GF-D8 (cell line): ENCODE measurements around the gene SDF2L1.

ENCODE experiments used
- DNase-seq: peaks from one replicate; lab custom pipeline; 2025; lab: John Stamatoyannopoulos, UW

The SDF2L1 gene

DNA sequence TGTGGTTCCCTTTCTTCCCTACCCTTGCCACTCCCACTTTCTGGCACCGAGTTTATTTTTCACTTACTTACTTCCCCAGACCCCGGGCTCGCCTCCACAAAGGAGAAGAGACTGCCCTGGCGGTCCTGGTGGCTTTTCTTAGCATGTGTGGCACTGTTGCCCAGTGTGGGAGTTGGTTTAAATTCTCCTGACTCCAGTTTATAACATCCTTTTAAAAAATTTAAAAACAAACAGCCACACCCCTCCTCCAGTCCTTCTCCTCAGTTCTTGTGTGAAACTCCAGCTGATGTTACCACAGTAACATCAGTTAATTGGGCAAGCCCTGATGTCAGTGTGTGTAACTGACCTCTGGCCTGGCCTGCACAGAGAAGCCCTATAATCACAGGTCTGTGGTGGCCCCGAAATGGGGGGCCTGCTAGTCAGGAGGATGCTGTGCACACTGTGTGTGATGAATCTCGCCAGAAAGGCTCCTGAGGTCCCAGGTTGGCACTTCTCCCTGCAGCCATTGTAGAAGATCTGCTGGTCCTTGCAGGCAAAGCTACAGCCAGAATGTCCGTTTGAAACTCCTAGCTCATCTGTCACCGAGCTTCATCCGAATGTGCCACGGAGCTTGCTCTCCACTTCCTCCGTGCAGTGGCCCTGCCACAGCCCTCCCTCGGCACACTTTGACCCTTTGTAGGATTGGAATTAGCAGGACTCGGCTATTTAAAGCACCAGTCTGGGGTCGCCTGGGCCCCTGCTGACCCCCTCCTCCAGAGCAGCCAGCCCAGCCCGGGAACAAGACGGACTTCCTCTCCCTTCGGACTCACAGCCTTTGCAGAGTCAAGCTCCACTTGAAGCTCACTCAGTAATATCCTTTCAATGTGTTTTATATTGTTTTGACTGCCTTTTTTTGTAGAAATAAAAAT, 19.8 kb upstream of the SDF2L1 start:
- DNase-seq: no peak

DNA sequence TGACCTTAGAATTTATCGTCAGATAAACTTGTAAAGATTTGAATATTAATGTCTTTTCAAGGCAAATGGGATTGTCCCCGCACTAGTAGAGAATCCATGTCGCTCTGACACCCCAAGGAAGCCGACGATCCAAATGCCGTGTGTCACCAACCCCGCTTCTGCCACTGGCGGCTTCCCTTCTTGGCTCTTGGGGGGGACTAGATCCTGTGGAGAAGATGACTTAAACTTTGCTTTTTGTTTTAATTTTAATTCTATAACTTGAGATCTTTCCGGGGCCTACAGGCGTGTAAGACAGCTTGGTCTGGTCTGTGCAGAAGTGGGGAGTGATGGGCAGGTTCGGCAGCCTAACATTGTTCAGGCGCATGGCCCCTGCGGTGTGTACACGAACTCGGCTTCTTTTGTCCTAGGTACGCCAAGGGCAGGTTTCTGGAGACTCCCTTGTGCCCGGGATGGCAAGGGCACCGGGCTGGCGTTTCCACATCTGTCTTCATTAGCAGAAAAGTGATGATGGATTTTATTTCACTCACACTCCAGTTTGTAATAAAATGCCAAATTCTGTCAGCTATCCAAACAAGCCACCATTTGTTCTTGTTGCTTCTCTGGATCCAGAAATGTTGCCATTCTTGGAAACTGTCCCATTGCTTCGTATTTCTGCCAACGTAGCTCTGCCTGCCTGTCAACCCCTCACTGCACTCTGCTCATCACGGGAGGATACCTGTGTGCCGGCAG, 19.0 kb upstream of the SDF2L1 start:
- DNase-seq: no peak

DNA sequence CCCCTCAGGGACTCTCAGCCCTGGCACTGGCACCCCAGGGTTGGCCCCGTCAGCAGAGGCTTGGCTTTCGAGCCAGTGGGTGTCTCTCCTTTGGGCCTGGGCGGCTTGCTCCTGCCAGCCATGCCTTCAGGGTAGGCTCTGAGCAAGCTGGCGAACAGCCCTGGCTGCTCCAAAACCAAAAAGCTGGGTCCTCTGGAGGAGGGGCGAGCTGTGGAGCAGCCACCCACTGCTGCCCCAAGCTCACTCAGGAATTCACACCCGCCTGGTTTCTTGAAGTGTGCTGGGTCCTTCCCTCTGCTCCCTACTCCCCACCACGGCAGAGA, 18.5 kb upstream of the SDF2L1 start:
- DNase-seq: no peak

DNA sequence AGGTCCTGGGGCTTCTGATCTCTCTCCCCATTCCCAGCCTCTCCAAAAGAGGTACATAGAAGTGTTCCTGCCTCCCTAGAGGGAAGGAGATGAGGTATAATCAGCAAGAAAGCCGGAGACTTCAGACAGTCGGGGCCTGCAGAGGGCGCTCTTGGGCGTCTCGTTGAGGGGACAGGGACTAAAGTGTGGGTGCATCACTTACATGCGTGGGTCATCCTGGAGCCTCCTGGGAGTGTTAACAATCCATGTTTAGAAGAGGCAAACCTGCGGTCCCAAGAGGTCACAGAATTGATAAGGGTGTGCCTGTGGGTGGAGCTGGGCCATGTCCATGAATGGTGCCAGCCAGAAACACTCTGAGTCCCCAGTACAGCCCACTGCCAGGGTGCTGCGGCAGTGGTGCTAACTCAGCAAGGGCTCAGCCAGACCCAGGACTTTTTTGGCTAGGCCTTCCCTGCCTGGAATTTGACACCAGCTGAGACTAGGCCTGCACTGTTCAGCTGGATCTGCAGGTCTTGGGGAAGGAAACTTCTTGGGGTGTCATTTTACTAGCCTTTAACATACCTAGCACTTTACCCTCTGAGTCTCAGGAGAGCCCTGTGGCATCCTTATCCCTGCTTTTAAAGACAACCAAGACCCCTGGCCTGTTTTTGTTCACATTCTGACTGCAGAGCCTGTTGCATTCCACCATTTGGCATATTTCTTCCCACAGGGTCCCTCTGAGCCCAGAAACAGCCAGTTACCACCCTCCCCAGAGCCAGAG, 17.8 kb upstream of the SDF2L1 start:
- no peak for DNase-seq

DNA sequence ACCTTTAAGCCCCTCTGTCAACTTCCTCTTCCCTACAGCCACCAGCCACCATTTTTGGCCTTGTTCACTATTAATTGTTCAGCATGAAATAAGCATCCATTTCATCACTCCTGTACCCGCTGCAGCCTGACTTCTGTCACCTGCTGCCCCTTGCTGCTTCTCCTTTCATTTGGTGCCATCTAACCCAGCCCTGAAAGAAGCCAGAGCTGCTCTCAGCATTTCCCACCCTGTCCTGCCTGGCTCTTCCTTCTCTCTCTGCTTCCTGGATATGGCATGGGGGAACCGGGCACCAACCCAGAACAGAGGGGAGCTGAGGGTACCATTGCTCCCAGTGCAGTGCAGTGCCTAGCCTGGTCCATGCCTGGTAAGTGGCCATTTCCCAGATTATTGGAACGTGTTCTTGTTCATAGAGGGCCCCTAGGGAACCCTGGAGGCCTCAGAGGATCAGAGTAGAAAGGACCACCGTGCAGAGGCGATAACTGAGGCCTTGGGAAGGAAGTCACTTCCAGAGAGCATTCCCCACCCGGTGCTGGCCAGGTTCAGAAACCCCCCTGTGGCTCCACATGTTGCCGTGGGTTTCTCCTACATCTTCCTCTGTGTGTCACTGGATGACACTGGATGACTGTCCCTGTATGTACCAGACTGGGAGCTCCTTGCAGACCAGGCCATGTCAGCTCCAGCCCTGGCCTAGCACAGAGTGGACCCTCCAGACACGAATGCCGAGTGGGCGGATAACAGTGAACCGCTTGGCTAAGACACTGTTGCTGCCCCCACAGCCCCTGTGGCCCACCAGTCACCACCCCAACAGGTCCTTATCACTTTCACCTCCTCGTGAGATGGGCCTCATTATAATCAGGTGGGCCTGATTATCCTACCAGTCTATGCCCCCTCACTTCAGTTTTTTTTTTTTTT, 17.0 kb upstream of the SDF2L1 start:
- no peak for DNase-seq

DNA sequence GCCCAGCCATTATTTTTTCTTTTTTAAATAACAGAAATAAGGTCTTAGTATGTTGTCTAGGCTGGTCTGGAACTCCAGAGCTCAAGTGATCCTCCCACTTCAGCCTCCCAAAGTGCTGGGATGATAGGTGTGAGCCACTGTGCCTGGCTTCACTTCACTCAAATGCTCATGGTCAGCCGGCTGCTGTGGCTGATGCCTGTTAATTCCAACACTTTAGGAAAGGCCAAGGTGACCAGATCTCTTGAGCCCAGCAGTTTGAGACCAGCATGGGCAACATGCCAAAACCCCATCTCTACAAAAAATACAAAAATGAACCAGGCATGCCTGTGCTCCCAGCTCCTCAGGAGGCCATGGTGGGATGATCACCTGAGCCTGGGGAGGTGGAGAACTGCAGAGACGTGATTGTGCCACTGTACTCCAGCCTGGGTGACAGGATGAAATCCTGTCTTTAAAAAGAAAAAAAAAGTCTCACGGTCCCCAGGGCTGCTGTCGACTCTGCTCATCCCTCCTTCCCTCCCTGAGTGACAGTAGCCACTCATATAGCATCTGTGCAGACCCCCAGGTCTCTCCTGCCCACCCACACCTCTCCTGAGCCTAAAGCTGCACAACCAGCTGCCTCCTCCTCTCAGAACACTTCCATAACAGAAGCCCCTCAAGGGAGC, 15.9 kb upstream of the SDF2L1 start:
- DNase-seq: no peak

DNA sequence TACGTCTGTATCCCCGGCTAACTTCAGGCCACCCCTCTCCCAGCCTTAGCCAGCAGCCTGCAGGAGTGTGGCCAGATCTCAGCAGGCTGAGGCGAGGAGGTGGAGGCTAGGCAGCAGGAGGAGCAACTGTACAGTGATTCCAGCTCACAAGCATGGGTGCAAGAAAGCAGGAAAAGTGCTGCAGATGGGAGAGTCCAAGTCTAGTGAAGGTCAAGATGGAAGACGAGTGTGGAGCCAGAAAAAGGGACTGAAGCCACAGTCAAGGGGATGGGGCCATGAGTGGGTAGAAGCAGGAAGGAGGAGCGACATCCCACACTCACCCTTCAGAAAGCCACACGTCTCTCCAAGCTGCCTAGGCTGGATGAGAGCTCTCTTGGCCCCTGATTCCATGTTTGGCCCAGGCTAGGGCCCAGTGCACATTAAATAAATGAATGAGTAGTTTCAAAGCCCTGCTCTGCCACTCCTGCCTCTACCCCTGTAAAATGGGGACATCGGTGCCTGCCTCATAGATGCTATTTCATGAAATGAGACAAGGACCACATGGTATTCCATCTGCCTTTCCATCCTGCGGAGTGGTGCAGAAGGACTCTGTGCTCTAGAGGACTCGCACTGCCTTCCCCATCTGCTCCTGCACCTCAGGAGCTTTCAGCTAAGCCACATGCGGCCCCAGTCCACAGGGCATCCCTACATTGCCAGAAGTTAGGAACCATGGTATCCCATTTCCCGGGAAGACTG, 15.2 kb upstream of the SDF2L1 start:
- DNase-seq: no peak

DNA sequence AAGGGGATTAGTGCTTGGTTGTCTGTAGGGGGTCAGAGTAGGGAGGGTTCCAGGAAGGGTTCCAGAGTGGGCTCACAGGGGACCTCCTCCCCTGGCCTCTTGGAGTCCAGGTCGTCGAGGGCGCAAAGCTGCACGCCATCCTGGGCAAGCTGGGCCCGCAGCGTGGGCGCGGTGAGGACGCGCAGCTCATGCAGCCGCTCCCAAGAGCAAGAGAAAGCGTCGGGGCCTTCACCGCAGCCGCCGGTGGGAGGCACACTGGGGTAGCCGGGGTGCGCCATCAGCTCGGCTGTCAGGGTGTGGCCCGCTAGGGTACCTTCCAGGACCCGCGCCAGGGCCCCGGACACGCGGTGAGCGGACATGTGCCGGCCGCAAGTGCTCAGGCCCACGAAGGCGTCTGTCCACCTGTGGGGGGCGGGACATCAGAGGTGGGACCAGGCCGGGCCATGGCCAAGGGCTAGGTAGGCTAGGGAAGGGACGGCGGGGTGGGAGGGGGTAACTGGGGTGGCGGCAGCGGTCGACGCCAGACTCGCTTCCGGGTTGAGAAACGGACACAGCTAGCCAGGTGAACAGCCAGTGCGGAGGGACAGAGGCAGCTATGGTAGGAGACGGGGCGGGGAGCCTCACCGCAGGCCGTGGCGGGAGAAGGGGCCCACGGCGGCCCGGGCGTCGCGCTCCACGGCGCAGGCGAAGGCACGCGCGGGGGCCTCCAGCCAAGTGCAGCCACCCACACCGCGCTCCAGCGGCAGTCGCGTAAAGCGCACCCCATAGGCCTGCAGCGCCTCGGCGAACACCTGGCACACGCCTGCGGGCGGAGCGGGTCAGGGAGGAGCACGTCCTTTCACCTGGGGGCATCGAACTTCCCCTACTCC, 13.5 kb upstream of the SDF2L1 start:
- DNase-seq: no peak

DNA sequence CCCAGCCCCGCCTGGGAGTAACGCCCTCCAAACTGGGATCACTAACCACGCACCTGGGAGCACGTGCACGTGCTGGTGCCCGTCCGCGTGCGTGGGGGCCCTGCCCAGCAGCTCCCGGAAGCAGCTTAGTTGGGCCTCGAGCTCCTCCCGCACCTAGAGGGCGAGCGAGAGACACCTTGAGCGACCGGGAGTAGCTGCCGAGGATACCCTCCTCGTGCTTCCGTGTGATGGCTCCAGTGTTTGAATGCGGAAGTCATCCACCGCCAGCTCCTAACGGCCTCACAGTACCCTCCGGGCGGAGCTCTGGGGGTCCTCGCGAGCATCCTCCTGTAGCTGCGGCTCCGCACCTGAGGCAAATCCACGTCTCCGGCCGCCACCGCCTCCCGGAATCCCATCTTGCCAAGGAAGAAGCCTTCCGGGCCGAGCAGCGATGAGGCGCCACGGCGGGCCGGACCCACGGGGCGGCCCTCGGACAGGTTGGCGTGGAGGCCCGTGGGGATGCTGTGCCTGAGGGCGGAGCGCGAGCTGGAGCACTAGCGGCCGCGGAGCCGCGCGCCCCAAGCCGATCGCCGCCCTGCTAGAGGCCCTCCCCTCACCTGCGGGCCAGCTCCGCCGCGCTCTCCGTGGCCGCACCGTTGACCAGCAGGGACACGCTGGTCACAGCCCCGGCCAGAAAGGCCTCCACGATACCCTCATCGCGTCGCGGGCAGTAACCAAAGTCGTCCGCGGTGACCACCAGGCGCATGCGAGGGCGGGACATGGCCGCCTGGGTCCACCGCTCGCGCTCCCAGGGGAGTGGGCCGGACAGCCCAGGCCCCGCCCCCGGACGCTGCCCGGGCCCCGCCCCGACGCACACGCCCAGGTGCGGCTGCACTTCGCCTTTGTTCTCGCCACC, 12.6 kb upstream of the SDF2L1 start, which contains the start of gene YDJC:
TSS of gene YDJC (minus strand) at position 768 of the 895 bp plus-strand sequence. CDS start at position 760, 8 bp downstream.
- DNase-seq: peak; percentile 88

DNA sequence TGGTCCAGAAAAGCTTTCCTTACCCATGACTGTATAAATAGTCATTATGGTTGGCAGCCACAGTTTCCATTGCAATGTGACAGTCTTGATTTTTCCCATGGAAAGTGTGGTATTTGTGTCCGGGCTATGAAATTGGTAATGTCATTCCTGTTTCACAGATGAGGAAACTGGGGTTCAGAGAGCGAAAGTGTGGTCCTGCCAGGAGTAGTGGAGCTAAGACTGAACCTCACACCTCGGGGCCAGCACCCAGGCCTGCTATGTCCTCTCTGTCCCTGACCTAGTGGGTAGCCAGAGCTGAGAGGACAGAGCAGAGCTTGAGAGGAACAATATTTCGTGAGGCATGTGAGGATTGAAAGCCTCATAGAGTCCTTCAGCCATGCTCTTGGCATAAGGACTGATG, 11.1 kb upstream of the SDF2L1 start:
- no peak for DNase-seq

DNA sequence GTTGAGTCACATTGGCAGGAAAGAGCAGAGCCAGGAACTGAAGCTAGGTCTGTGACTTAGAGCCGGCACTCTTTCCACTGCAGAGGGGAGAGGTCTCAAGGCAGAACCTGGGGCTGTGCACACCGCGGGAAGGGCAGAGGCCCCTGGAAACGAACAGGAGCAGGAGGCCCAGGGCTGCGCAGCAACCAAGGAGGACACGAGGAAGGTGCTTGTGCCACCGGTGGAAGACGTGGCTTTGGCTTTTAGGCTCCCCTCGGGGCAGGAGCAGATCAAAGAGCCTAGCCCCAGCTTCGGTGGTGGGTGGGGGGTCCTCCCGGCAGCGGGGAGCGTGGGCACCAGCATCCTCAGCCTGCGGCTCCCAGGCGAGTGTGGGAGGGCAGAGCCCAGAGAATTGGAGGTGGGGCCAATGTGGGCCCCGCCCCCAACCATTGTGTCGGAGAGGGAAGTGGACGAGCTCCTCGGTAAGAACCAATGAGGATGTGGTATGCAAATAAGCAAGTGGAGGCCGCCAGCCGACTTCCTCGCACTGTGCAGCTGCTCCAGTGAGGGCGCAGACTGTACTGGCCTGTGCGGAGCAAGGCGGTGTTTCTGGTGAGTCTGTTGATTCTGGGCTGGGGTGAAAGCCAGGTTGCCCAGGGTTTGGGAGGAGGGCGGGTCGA, 9.7 kb upstream of the SDF2L1 start, which contains the start of gene CCDC116:
TSS of gene CCDC116 (plus strand) at position 524 of the 659 bp plus-strand sequence. CDS start 422 bp downstream, outside the sequence.
- peak; percentile 62 for DNase-seq

DNA sequence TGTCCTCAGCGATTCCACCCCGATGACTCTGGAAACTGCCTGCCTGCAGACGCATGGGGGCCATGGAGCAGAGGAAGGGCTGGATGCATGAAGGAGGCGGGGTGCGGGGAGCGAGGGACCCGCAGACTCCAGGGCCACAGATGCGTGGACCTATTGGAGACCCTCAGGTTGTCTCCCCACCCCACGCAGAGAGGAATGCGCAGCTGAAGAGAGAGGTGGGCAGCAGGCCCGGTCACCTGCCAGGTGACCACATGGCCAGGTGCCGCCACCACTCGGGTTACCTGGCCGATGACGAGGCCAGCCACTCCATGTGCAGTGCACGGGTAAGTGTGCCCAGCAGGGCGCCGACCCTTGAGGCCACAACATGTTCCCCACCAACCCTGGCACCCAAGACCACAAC, 9.2 kb upstream of the SDF2L1 start:
- no peak for DNase-seq

DNA sequence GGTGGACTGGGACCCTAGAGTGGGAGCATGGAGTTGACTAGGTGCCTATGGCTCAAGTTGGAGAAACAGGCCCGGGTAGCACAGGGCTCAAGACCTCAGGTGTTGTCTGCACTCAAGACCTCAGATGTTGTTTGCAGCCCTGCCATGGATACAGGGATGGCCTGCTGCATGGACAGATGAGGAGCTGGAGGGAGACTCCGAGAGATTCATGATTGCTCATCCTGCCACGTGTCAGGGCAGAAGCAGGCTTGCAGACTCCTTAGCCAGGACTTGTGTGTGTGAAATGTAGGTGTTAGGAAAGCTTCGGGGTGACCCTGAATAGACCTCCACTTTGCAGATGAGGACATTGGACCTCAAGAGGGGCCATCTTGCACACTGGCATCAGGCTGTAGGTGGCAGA, 8.6 kb upstream of the SDF2L1 start:
- DNase-seq: no peak

DNA sequence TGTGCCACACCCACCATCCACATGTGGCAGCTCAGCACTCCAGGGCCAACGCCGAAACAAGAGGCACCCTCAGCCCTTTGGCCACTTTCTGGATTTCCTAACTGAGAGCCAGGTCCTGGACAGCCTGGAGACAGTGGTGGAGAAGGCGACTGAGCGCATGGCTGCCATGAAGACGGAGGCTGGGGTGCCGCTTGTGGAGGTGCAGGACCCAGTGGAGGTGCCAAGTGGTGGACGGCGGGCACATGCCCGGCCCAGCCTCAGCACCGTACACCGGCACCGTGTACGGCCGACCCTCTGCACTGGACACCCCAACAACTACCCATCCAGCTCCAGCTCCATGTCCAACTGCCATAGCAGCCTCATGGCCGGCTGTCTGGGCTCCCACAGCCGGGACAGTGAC, 8.0 kb upstream of the SDF2L1 start:
- DNase-seq: no peak

DNA sequence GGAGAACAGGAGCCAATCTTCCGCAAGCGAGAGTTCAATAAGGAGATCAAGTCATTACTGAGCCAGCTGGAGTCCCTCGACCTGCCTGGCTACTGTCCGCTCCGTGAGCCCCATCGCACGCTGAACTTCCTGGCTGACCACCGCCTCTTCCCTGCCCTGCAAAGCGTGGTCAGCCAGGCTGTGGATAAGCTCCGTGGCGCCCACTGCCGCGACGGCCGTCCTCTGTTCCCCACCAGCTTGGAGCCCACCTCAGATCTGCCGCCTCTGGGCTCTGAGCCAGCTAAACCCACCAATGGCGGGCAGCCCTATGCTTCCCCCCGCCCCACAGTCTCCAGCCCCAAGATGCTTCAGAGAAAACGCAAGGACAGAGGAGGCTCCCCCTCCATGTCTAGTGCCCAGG, 7.3 kb upstream of the SDF2L1 start:
- no peak for DNase-seq

DNA sequence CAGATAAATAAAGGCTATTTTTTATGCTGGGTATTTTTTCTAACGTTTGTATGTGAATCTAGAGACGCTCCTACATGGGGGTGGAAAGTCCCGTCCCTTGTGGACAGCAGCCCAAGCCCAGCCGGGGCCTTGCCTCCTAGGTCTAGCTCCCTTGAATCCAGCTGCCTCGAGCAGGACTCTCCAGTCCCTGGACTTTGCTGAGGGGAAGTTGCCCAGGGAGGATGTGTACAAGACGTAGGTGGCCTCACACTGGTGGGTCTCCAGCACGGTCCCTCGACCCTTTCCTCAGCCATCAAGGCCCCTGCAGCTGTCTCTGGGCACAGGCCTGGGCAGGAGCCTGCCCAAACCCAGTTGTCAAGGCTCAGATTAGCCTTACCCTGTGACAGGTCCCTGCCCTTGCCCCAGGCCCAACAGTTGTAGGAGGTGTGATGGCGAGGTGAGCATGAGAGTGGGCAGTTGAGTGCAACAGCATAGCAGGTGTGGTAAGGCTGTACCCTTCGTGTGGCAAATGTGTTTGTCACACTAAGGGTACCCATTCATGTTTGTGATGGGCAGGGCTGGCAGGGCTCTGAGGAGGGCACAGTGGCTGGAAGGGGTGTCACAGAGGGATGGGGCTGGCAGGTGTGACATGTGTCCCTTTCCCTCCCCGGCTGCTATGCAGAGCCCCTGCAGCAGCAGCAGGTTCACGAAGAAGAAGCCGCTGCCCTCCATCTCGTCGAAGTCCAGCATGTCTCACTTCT, 6.2 kb upstream of the SDF2L1 start:
- no peak for DNase-seq
